GM12891 (cell line): Measurements from ENCODE around the gene HTR2C.

Experiments
- POLR2A ChIP-seq: IDR thresholded peaks from 2 replicates; pipeline ENCODE4 v1.6.1; 2011; ENCODE audit warnings: low read depth, low read length, control low read depth
- TAF1 ChIP-seq: IDR thresholded peaks from 2 replicates; pipeline ENCODE4 v1.6.1; 2011; ENCODE audit warnings: low read depth, low read length, control low read depth

DNA sequence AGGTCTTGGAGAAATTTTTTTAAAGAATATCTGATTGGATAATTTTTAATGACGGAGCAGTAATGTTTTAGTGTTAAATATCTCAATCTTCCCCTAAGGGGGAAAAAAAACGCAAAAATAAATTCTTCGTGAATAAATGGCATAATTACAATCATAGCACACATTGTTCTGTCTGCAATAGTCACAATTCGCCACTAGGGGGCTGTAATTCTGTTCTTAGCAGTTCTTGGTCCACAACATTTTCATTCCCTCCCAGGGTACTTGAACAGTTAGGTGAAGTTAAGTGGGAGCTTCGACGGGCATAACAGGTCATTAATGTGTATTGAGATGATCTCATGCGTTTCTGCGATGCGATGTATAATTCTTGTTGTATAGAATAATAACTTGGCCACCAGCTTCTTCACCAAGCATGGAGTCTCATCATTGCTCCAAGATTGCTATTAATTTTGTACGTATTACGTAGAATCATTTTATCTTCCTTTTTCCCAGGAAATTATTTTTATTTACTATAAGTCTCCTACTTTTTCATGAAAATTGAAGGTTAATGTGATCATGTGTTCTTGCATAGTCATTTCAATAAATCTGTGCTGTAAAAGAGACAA lies 27.2 kb downstream of the HTR2C start:
- no peak for TF ChIP-seq POLR2A
- no peak for TF ChIP-seq TAF1
